Neural progenitor cell (in vitro differentiated cells): ENCODE measurements around the gene ZFAND3. TPM values are rescaled to one million over a fixed set of nuclear protein-coding genes. Genes with fewer than 3 reads are reported as not detected.
A peak's percentile ranks its signal among the peaks of the same experiment; 100 is the strongest.
"Not testable (repeated sequence)": the region's sequence is repeated elsewhere in the genome, so short reads cannot be mapped to it uniquely, and the experiment has no call there.

Source experiments
- DNase-seq: peaks from one replicate; pipeline ENCODE4 v3.0.0-alpha.2; 2016; ENCODE audit warnings: low spot score
- H2AFZ ChIP-seq: fragments of 200-600 bp; sonication (generic); replicated peaks from 2 replicates; pipeline ENCODE4 v1.6.1; 2016; ENCODE audit warnings: antibody characterized with exemption
- H3F3A ChIP-seq: fragments of 200-600 bp; sonication (generic); 2 replicates; pipeline ENCODE4 v1.6.1; 2016; ENCODE audit warnings: antibody characterized with exemption, low read depth
- H3K27ac ChIP-seq: fragments of 200-600 bp; sonication (generic); 2 replicates; pipeline ENCODE4 v1.5.1; 2016; ENCODE audit warnings: mild to moderate bottlenecking
- H3K27me3 ChIP-seq: fragments of 200-600 bp; sonication (generic); 2 replicates; pipeline ENCODE4 v1.6.1; 2016; ENCODE audit warnings: mild to moderate bottlenecking, moderate library complexity
- H3K36me3 ChIP-seq: fragments of 200-600 bp; sonication (generic); 2 replicates; pipeline ENCODE4 v1.5.1; 2016
- H3K4me1 ChIP-seq: fragments of 200-600 bp; sonication (generic); 2 replicates; pipeline ENCODE4 v1.6.1; 2016; ENCODE audit warnings: mixed run types
- H3K4me2 ChIP-seq: fragments of 200-600 bp; sonication (generic); 2 replicates; pipeline ENCODE4 v1.6.1; 2016
- H3K4me3 ChIP-seq: fragments of 200-600 bp; sonication (generic); 2 replicates; pipeline ENCODE4 v1.5.1; 2016
- H3K79me2 ChIP-seq: fragments of 200-600 bp; sonication (generic); 2 replicates; pipeline ENCODE4 v1.6.1; 2016; ENCODE audit warnings: low read depth
- H3K9ac ChIP-seq: fragments of 200-600 bp; sonication (generic); 2 replicates; pipeline ENCODE4 v1.6.1; 2016
- H3K9me3 ChIP-seq: fragments of 200-600 bp; sonication (generic); 2 replicates; pipeline ENCODE4 v1.5.1; 2016; ENCODE audit warnings: low read depth
- H4K20me1 ChIP-seq: fragments of 200-600 bp; sonication (generic); 2 replicates; pipeline ENCODE4 v1.6.1; 2016; ENCODE audit warnings: low read depth
- H3K27ac Mint-ChIP-seq: 3 replicates; pipeline ENCODE4 v1.8.0; 2021; ENCODE audit warnings: mixed read lengths
- H3K27me3 Mint-ChIP-seq: 2 replicates; pipeline ENCODE4 v1.8.0; 2022; ENCODE audit warnings: low read depth, mild to moderate bottlenecking, inconsistent platforms, moderate library complexity, mixed read lengths; ENCODE audit not compliant: insufficient read depth
- H3K36me3 Mint-ChIP-seq: 3 replicates; pipeline ENCODE4 v1.8.0; 2021; ENCODE audit warnings: mixed read lengths
- H3K4me1 Mint-ChIP-seq: 3 replicates; pipeline ENCODE4 v1.8.0; 2021; ENCODE audit warnings: mixed read lengths
- H3K4me3 Mint-ChIP-seq: 3 replicates; pipeline ENCODE4 v1.8.0; 2021; ENCODE audit warnings: mild to moderate bottlenecking, moderate library complexity, mixed read lengths
- H3K9me3 Mint-ChIP-seq: 3 replicates; pipeline ENCODE4 v1.8.0; 2020; ENCODE audit warnings: mixed read lengths
- CTCF ChIP-seq: fragments of 200-600 bp; sonication (generic); IDR thresholded peaks from 2 replicates; pipeline ENCODE4 v1.5.1; 2017; ENCODE audit warnings: antibody characterized with exemption, mild to moderate bottlenecking
- EZH2 ChIP-seq: fragments of 200-600 bp; sonication (generic); IDR thresholded peaks from 2 replicates; pipeline ENCODE4 v1.6.1; 2017; ENCODE audit warnings: antibody characterized with exemption, mild to moderate bottlenecking, moderate library complexity
- EZH2phosphoT487 ChIP-seq: fragments of 200-600 bp; sonication (generic); IDR thresholded peaks from 2 replicates; pipeline ENCODE4 v1.6.1; 2017; ENCODE audit warnings: antibody characterized with exemption
- total RNA-seq: library from RNA; depleted of rRNA; stranded (reverse); fragments of >200 nt; gene quantifications from 2 replicates; pipeline ENCODE4 v1.2.3, GENCODE V29; 2015; ENCODE audit warnings: low replicate concordance

The ZFAND3 gene
- total RNA-seq, 1 donor from 2014 or later, result 24.3 TPM

- peaks cover 70% of the 10 kb centered on the region for H3K79me2 ChIP-seq
- Mint-ChIP-seq H3K4me3 (no peak overlapping the region), H3K9me3 (peaks cover 7% of the 10 kb centered on the region), H3K27me3 (no peaks in the 10 kb centered on the region), H3K36me3 (peaks cover 26% of the 10 kb centered on the region), H3K27ac (no peak overlapping the region), H3K4me1 (no peaks in the 10 kb centered on the region)
- H3K9ac ChIP-seq, result no peak overlapping the region
- H3K4me2 ChIP-seq, result no peak overlapping the region
- no peak overlapping the region for H3K27ac ChIP-seq
- H3K4me1 ChIP-seq, result no peaks in the 10 kb centered on the region
- H3K9me3 ChIP-seq, result no peaks in the 10 kb centered on the region
- DNase-seq, result no peak
- no peaks in the 10 kb centered on the region for H3F3A ChIP-seq
- peaks cover 20% of the 10 kb centered on the region for H4K20me1 ChIP-seq
- TF ChIP-seq EZH2phosphoT487 (no peak), CTCF (no peak), EZH2 (no peak)
- H3K27me3 ChIP-seq, result no peaks in the 10 kb centered on the region
- no peak overlapping the region for H3K4me3 ChIP-seq
- H2AFZ ChIP-seq, result no peak overlapping the region
- H3K36me3 ChIP-seq, result no peaks in the 10 kb centered on the region
These were observed 140.8 kb downstream of the ZFAND3 start for GRCh38 chr6:37960139-37960935.

- H3K27ac ChIP-seq, H3K4me3 ChIP-seq, H3K27me3 ChIP-seq, H3K9me3 ChIP-seq, H3K4me2 ChIP-seq, H3K4me1 Mint-ChIP-seq, H2AFZ ChIP-seq, H3K9ac ChIP-seq, H3F3A ChIP-seq, H3K36me3 ChIP-seq, H3K4me1 ChIP-seq, H3K4me3 Mint-ChIP-seq, H3K27me3 Mint-ChIP-seq, DNase-seq: not testable (repeated sequence)
- Mint-ChIP-seq H3K27ac (peak overlapping the region; percentile 20), H3K36me3 (peaks cover 38% of the 10 kb centered on the region), H3K9me3 (peaks cover 14% of the 10 kb centered on the region)
- Histone ChIP-seq H3K79me2 (peaks cover 64% of the 10 kb centered on the region), H4K20me1 (peaks cover 13% of the 10 kb centered on the region)
These were observed 143.1 kb downstream of the ZFAND3 start for GRCh38 chr6:37962481-37963080.

- Mint-ChIP-seq H3K27me3 (no peaks in the 10 kb centered on the region), H3K27ac (no peak overlapping the region), H3K4me3 (no peak overlapping the region), H3K4me1 (no peaks in the 10 kb centered on the region), H3K9me3 (peaks cover 30% of the 10 kb centered on the region), H3K36me3 (peaks cover 42% of the 10 kb centered on the region)
- Histone ChIP-seq H4K20me1 (no peaks in the 10 kb centered on the region), H3K36me3 (peaks cover 8% of the 10 kb centered on the region), H3K4me3 (no peak overlapping the region), H3K27me3 (no peaks in the 10 kb centered on the region), H3K9me3 (peaks cover 10% of the 10 kb centered on the region), H3K4me1 (no peaks in the 10 kb centered on the region), H3K9ac (no peak overlapping the region), H3K79me2 (peaks cover 60% of the 10 kb centered on the region), H3F3A (no peaks in the 10 kb centered on the region), H2AFZ (no peak overlapping the region), H3K4me2 (no peak overlapping the region), H3K27ac (no peak overlapping the region)
- no peak for TF ChIP-seq EZH2phosphoT487
- TF ChIP-seq CTCF, result no peak
- TF ChIP-seq EZH2, result no peak
- DNase-seq, result no peak
These were observed 146.6 kb downstream of the ZFAND3 start for GRCh38 chr6:37965964-37966676.
